ENCODE results near the gene BACE2. TPM values are rescaled to one million over a fixed set of nuclear protein-coding genes. Genes with fewer than 3 reads are reported as not detected.

The BACE2 gene
- total and polyA plus RNA-seq, 4 donors: 1.7 to 16.7 (median 5.6) TPM

DNA sequence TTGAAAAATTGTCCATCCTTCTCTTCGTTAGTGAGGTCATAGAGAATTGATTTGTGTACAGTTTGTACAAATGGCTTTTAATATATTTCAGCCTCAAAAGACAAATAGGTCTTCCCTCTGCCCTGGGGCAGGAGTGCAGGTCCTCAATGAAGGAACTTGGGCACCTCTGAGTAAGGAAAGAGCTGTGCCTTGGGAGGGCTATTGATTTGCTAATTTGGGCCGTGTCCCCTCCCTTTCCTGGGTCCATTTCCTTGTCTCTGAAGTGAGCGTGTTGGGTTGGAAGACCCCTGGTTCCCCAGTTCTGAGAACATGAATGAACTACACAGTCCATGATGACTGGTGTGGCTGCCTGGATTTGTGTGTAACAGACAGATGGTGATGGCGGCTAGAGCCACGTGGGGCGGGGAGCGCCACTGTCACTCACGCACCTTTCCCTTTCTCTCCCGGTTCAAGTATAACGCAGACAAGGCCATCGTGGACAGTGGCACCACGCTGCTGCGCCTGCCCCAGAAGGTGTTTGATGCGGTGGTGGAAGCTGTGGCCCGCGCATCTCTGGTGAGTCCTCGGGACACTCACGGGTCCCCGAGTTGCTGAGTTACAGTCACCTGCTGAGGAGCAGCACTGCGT lies 77.7 kb downstream of the BACE2 start:
- no peaks in the 10 kb centered on the region for H3K9me3 ChIP-seq (ENCODE audit: control insufficient read depth in 4 of 4, low read length in 3 of 4)
- H3K27ac ChIP-seq (ENCODE audit: low read depth in 1 of 2, low read length in 2 of 2): no peak overlapping the region
- TF ChIP-seq NR2F2 (IDR thresholded peaks at IDR 0.05): no peak
- H3K9ac ChIP-seq (ENCODE audit: low read depth in 1 of 2, low read length in 2 of 2): no peak overlapping the region
- peaks cover 0 to 3% (median 0%) of the 10 kb centered on the region in 4 donors for H3K36me3 ChIP-seq (ENCODE audit: control insufficient read depth in 4 of 4, insufficient read depth in 3 of 4, low read depth in 1 of 4, low read length in 3 of 4)
- peak; percentile 23 for DNase-seq (ENCODE audit: low spot score)
- no peak overlapping the region for H3K4me3 ChIP-seq (ENCODE audit: low read depth in 1 of 3, low read length in 3 of 3)
- no peaks in the 10 kb centered on the region for H3K4me1 ChIP-seq (ENCODE audit: control insufficient read depth in 4 of 4, insufficient read depth in 4 of 4, low read length in 3 of 4)
- H3K27me3 ChIP-seq (ENCODE audit: control insufficient read depth in 4 of 4, insufficient read depth in 4 of 4, low read length in 3 of 4): no peaks in the 10 kb centered on the region
- WGBS: 90% methylated on average over 20 of the region's 20 CpGs

DNA sequence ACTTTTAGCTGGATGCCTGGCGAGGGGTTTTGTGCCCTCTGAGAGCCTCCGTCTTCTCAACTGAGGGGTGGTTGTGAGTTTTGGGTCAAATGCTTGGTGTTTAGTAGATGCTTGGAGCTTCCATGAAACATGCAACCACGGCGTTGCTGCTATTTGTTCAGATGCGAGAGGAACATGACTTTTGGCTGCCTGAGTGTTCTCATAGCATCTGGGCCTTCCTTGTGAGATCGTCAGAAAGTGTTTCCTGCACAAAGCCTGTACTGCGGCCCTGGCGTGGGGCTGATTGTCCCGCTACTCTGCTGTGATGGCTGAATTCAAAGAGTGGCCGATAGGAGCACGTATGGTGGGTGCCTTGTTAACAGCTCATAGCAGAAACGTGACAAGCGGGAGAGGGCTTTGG lies 78.8 kb downstream of the BACE2 start:
- Histone ChIP-seq H3K9ac (ENCODE audit: low read depth in 1 of 2, low read length in 2 of 2) (no peak overlapping the region), H3K9me3 (ENCODE audit: control insufficient read depth in 4 of 4, low read length in 3 of 4) (no peaks in the 10 kb centered on the region), H3K36me3 (ENCODE audit: control insufficient read depth in 4 of 4, insufficient read depth in 3 of 4, low read depth in 1 of 4, low read length in 3 of 4) (peaks cover 0 to 3% (median 0%) of the 10 kb centered on the region in 4 donors), H3K4me3 (ENCODE audit: low read depth in 1 of 3, low read length in 3 of 3) (no peak overlapping the region), H3K4me1 (ENCODE audit: control insufficient read depth in 4 of 4, insufficient read depth in 4 of 4, low read length in 3 of 4) (no peaks in the 10 kb centered on the region), H3K27me3 (ENCODE audit: control insufficient read depth in 4 of 4, insufficient read depth in 4 of 4, low read length in 3 of 4) (no peaks in the 10 kb centered on the region), H3K27ac (ENCODE audit: low read depth in 1 of 2, low read length in 2 of 2) (no peak overlapping the region)
- peak; percentile 27 for DNase-seq (ENCODE audit: low spot score)
- WGBS: 83% methylated on average over 13 of the region's 13 CpGs
- no peak for TF ChIP-seq TAF1 (conservative IDR thresholded peaks at IDR 0.05)

DNA sequence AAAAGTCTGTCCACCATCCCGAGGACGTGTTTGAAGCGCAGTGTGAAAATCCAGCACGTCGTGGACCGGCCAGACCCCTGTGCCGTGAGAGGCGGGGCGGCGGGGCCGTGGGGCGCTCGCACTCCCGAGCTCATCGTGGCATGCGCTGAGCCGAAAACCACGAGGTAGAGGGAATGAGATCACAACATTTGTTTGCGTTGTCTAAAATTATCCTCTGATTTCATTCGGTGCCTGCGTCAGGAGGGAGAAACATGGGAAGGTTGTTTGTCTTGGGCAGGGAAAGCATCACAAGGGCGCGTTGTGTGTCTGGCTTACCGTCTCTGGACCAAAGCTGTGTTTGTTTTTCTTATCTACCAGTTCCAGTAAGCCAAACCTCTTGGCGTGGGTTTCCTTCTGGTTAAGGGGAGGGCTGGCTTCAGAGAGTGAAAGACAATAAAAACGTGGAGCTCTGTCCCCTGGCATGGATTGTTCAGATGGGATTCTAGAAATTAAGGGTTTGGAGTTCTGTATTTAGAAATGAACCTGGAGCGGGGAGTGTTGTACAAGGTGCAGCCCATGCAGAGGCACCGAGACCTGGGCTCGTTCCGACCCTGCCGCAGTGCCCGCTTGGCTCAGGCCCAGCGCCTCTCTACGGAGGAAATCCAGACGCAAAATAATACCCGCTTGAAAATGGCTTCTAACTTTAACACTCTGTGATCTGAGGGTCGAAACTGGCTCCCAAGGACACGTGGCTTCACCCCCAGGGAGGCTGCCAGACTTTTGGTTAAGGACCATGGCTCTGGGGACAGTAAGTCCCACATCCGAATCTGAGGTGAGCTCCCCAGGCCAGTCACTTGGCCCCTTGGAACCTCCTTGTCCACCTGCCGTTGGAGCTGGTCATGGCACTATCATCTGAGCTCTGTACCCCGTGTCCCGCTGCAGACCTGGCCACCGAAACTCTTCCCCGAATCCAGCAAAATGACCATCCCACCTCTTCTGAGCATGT lies 79.9 kb downstream of the BACE2 start:
- Histone ChIP-seq H3K9me3 (ENCODE audit: control insufficient read depth in 4 of 4, low read length in 3 of 4) (no peaks in the 10 kb centered on the region), H3K27ac (ENCODE audit: low read depth in 1 of 2, low read length in 2 of 2) (no peak overlapping the region), H3K9ac (ENCODE audit: low read depth in 1 of 2, low read length in 2 of 2) (no peak overlapping the region), H3K27me3 (ENCODE audit: control insufficient read depth in 4 of 4, insufficient read depth in 4 of 4, low read length in 3 of 4) (no peaks in the 10 kb centered on the region), H3K4me1 (ENCODE audit: control insufficient read depth in 4 of 4, insufficient read depth in 4 of 4, low read length in 3 of 4) (no peaks in the 10 kb centered on the region), H3K36me3 (ENCODE audit: control insufficient read depth in 4 of 4, insufficient read depth in 3 of 4, low read depth in 1 of 4, low read length in 3 of 4) (no peaks in the 10 kb centered on the region), H3K4me3 (ENCODE audit: low read depth in 1 of 3, low read length in 3 of 3) (no peak overlapping the region)
- 70% methylated on average over 44 of the region's 44 CpGs for WGBS
- peak; percentile 22 for DNase-seq (ENCODE audit: low spot score)
- TF ChIP-seq, protein P1, sequence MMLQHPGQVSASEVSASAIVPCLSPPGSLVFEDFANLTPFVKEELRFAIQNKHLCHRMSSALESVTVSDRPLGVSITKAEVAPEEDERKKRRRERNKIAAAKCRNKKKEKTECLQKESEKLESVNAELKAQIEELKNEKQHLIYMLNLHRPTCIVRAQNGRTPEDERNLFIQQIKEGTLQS (IDR thresholded peaks at IDR 0.05): no peak
- TF ChIP-seq HNF4G (IDR thresholded peaks at IDR 0.05) (no peak), NR2F2 (IDR thresholded peaks at IDR 0.05) (no peak)
- TF ChIP-seq, protein P2, sequence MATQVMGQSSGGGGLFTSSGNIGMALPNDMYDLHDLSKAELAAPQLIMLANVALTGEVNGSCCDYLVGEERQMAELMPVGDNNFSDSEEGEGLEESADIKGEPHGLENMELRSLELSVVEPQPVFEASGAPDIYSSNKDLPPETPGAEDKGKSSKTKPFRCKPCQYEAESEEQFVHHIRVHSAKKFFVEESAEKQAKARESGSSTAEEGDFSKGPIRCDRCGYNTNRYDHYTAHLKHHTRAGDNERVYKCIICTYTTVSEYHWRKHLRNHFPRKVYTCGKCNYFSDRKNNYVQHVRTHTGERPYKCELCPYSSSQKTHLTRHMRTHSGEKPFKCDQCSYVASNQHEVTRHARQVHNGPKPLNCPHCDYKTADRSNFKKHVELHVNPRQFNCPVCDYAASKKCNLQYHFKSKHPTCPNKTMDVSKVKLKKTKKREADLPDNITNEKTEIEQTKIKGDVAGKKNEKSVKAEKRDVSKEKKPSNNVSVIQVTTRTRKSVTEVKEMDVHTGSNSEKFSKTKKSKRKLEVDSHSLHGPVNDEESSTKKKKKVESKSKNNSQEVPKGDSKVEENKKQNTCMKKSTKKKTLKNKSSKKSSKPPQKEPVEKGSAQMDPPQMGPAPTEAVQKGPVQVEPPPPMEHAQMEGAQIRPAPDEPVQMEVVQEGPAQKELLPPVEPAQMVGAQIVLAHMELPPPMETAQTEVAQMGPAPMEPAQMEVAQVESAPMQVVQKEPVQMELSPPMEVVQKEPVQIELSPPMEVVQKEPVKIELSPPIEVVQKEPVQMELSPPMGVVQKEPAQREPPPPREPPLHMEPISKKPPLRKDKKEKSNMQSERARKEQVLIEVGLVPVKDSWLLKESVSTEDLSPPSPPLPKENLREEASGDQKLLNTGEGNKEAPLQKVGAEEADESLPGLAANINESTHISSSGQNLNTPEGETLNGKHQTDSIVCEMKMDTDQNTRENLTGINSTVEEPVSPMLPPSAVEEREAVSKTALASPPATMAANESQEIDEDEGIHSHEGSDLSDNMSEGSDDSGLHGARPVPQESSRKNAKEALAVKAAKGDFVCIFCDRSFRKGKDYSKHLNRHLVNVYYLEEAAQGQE (IDR thresholded peaks at IDR 0.05): no peak
- TF ChIP-seq, protein P3, sequence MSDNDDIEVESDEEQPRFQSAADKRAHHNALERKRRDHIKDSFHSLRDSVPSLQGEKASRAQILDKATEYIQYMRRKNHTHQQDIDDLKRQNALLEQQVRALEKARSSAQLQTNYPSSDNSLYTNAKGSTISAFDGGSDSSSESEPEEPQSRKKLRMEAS (IDR thresholded peaks at IDR 0.05): no peak

Data from liver (tissue), 9 donors.